Raji (cell line): ENCODE measurements around the gene PFN3.

Source experiments
- POLR2A ChIP-seq: IDR thresholded peaks from 2 replicates; pipeline ENCODE4 v1.6.1; 2011; ENCODE audit warnings: low read depth, low read length, control low read depth; ENCODE audit not compliant: insufficient read depth

Gene PFN3

DNA sequence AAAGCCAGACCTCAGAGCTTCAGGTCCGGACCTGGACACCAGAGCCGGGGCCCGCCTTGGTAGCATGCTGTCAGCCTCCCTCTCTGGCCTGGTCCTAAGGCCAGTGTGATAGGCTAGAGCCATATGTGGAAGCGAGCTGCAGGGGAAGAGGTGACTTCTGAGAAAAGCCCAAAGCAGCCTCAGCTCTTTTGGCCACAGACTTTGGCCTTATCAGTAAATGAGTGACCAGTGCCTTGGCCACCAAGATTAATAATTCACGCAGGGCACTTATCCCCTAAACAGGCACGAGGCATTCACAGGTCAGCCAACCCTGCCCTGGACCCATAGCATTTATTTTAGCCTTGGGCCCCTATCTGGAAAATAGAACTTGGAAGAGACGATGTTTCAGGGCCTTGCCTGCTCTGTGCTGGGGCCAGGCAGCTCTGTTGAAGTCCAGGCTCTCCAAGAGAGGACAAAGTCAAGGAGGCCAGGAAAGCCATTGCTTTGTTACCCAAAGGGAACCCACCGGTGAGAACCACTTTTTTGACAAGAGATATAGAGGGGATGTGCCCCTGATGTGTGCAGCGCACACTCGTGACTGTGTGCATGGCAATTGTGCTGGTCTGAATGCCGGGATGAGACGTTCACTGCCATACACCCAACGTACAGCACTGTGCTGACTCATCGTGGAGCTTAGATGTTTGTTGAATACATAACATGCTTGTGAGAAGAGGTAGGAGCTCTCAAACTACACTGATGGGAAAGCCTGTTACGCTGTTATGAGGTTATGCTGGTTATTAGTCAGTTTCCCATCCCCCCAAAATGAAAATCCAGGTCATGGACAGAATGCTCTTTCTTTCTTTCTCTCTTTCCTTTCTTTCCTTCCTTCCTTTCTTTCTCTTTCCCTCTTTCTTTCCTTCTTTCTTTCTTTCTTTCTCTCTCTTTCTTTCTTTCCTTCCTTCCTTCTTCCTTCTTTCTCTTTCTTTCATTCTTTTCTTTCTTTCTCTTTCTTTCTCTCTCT lies 21.3 kb downstream of the PFN3 start:
- no peak for TF ChIP-seq POLR2A

DNA sequence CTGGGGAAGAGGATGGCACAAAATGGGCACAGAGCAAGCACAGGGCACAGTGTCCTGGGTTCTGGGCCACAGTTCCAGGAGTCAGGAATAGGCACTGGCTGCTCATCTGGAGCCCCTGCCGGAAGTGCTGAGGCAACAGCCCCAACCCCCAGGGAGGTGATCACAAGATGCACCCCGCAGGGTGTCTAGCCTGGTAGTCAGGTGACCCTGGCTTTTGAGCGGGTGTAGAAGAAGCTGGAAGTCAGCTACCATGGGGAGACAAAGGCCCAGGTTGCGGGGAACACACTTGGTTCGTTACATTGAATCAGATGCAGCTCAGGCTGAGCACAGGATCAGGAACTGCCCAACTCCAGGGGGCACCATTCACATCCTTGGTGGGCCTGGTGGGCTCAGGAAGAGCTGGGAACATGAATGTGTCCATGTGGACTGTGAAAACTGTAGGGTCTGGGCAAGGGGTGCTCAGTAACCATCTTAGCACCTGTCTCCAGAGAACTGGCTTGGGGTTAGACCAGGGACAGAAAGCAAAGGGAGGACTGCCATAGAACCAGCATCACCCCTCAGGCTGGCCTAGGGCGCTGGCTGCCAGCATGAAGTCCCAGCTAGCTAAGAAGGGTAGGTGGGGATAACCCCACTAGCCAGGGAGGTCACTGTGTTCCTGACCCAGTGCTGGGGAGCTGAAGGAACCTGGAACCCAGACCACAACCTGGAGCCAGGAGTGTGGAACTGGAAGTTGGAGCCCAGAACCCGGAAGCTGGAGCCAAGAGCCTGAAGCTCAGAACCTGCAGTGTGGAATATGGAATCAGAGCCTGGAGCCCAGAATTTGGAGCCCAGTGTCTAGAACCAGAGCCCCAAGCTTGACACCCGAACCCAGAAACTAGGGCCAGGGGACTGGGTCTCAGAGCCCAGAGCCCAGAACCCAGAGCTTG lies 22.3 kb downstream of the PFN3 start:
- no peak for TF ChIP-seq POLR2A

DNA sequence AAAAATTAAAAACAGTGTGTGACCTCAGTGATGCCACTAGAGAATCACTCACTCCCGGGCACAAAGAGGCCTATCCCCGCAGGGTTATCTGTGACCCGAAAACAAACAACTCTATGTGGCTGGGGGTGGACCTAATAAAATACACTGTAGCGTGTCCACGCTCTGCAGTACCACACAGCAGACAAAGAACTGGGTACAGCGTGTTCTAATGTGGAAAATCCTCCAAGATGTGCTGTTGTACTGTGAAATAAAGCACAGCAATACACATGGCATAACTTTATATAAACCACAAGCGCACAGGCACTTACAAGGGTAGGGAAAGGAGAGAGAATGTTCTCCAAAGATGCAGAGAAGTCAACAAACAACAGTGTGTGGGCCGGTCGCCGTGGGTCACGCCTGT lies 24.4 kb downstream of the PFN3 start:
- TF ChIP-seq POLR2A: no peak

DNA sequence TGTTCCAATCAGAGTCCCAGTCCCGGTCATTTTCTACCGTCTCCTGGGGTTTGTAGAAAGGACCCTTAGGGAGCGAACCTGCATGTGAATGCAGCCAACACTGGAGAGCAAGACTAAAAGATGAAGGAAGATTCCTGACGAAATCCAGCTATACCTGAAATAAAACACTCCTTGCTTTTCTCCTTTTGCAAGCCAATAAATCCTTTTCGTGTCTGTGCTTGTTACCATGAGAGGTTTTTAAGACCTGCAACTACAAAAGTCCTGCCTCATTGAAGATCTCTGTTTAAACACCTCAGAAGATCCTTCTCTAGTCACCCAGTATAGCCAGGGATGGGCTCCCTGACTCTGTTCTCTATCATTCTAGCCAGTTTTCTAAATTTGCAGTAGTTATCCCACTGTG lies 26.2 kb downstream of the PFN3 start:
- no peak for TF ChIP-seq POLR2A

DNA sequence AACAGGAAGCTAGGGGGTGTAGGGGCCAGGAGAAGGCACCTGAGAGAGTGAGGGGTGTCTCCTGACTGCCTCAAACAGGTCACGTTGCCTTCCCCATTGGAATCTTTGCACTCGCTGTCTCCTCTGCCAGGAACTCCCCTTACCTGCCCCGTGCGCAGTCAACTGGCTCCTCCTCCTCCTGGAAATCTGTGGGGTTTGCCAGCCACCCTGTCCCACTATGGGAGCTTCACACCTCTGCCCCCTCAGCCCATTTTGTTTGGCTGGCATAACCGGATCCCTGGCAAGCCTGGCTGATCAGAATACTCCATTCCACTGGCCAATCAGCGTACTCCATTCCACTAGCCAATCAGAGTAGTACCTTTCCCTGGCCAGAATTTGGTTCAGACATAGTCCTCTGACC lies 26.7 kb downstream of the PFN3 start:
- TF ChIP-seq POLR2A: no peak

DNA sequence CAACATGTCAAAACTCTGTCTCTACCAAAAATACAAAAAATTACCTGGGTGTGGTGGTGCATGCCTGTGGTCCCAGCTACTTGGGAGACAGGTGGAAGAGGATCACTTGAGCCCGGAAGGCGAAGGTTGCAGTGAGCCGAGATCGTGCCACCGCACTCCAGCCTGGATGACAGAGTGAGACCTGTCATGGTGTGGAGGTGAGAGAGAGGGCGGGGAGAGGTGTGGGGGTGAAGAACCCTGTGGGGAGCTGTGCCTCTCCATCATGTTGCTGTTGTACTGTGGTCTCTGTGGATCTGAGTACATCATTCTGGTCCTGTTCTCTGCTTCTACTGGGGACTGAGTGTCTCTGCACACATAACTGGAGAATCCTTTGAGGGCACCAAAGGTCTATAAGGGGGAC lies 27.6 kb downstream of the PFN3 start:
- TF ChIP-seq POLR2A: no peak

DNA sequence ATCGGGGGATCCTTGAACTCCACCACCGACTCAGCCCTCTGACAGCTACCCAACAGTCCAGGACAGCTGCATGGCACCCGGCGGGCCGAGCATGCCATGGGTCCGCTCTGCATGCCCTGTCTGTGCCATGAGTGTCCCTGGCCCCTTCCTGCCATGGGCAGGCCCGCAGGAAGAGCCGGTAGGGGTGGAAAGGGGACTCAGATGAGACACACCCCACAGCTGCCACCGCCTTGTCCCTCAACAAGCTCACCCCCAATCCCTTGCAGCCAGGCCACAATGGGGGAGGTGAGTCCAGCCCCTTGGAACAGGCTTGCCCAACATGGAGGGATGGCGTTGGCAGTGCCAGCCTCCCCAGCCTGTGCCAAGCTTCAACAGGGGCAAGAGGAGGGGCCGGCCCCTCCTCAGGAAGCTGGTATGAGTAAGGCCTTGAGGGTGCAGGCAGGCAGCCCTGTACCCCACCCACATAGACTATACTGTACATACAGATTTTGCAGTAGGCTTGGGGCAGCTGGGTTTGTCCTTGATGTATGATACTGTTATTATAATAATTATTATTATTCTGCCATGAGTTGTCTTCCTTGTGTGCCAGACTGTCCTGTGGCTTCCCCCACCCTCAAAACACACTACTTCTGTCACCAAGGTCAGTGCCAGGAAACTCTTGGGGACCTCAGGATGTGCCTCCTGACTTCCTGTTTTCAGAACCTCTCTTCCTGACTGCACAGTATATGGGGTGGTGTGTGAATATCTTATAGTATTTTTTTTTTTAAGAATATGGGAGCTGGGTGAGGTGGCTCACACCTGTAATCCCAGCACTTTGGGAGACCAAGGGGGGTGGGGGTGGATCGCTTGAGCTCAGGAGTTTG lies 28.2 kb downstream of the PFN3 start:
- TF ChIP-seq POLR2A: no peak

DNA sequence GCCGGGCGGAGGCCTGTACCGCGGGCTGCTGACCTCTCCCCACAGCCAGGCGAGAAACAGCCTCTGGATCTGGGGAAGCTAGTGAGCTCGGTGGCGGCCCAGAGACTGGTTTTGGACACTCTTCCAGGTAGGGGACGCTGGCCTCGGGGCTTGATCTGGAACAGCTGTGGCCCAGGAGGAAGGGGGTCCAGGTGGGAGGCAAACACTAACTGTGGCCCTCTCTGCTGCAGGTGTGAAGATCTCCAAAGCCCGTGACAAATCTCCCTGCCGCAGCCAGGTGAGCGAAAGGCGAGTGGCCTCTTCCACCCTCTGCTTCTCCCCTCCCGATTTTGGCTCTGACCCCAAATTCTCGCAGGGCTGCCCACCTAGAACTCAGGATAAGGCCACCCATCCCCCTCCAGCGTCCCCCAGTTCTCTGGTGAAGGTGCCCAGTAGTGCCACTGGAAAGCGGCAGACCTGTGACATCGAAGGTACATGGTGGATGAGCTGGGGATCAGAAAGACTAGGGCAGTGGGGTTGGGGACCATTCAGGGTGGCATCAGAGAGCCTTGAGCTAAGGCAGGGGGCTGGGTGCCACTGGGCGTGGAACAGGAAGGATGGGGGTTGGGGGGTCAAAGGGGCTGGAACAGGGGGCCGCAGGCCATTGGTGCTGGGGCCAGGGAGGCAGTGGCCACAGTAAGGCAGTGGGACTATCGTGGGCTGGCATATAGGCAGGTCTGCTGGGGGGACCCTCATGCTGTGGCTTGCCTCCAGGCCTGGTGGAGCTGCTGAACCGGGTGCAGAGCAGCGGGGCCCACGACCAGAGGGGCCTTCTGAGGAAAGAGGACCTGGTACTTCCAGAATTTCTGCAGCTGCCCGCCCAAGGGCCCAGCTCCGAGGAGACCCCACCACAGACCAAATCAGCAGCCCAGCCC lies 29.1 kb downstream of the PFN3 start:
- TF ChIP-seq POLR2A: no peak

DNA sequence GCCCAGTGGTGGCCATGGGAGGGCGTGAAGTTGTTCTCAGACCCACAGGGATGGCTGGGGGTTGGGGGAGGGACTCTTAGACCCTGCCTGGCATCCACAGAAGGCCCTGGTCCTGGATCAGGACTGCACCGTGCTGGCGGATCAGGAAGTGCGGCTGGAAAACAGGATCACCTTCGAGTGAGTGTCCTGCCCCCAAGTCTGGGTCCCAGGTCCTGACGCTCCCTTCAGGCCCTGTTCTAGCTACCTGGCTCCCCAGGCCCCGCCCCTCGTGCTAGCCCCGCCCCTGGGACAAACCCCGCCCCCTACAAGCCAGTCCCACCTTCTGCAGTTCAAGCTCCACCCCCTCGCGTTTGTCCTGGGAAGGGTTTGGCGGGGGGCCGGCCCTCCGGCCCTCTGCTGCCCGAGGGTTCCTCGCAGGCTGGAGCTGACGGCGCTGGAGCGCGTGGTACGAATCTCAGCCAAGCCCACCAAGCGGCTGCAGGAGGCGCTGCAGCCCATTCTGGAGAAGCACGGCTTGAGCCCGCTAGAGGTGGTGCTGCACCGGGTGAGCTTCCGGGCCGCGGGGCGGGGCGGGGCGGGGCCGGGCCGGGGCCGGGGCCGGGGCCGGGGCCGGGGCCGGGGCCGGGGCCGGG lies 29.9 kb downstream of the PFN3 start:
- no peak for TF ChIP-seq POLR2A

DNA sequence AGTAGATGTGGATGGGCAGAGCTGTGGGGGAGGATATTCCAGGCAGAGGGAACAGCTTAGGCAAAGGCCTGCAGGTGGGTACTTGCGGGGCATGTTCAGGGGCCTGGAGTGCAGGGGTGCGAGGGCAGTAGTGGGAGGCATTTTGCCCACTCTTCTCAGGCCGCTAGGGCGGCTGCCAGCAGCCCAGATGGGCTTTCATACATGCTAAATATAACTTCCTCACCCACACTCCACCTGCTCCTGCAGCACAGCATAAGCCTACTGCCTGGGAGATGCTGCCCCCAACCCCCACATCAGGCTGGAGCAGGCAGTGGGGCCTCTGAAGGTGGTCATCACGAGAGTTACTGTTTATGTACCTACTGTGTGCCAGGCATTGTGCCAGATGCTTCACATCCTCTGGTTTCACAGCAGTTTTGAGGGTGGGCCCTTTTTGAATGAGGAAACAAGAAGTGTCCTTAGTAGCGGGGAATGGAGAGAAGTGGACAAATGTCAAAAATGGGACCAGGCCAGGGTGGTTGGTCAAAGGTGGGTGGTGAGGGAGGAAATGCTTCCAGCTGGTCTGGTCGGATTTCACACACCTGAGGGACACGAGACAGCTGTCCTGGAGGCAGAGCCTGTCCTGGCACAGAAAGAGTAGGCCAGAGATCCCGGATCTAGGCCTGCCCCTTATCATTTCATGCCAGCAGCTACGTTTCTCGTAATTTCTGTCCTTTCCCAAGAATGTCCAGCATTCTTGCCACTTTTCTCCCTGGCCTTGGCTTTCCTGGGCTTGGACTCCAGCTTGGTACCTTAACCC lies 30.6 kb downstream of the PFN3 start:
- no peak for TF ChIP-seq POLR2A

DNA sequence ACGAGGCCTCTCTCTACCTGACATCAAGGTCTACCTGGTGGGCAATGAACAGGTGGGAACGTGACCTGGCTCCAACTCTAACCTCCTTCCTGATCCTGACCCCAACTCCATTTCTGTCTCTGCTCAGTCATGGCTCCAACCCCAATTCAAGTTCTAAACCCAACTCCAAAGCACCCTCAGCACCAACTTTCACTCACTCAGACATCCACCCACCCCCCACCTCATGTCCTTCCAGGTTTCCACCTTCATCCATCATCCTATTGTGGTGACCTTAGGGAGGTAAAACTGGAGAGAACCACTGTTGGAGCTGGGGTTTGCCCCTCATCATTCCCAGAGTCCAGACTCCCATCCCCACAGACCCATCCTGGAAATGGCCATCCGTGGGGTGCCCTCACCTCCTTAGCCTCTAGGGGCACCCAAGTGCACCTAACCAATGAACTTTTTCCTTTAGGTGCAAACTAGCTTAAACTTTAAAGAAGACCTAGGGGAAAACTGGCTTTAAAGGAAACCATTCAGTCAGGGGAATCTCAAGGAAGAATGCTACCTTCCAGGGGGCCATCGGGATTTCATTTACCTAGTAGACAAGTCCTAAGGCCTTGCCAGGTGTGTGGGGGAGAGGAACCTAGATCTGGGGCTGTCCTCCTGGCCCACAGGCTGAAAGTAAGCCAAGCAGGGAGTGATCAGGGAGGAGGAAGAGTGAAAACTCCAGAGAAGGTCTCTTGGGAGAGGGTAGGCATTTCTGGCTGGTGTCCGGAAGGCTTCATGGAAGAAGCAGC lies 31.4 kb downstream of the PFN3 start:
- no peak for TF ChIP-seq POLR2A
